ENCODE measurements around the gene JMJD4.

DNA sequence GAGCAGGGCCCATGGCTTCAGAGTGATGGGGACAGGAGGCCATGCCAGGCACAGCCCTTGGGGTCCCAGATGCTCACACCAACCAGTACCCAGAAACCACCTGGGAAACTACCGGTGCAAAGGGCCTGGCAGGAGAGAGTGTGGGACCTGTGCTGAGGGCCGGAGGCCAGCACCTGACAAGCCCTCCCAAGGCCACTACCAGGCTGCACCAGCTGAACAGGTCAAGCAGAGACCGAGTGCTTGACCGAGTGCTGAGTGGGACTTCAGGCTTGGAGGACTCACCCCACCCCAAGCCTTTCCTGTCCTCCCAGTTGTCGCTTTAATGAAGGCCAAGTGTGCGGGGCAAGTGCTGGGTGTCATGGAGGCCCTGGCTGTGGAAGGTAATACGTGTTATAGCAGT lies 36.7 kb upstream of the JMJD4 start:
- TF ChIP-seq, protein P1, sequence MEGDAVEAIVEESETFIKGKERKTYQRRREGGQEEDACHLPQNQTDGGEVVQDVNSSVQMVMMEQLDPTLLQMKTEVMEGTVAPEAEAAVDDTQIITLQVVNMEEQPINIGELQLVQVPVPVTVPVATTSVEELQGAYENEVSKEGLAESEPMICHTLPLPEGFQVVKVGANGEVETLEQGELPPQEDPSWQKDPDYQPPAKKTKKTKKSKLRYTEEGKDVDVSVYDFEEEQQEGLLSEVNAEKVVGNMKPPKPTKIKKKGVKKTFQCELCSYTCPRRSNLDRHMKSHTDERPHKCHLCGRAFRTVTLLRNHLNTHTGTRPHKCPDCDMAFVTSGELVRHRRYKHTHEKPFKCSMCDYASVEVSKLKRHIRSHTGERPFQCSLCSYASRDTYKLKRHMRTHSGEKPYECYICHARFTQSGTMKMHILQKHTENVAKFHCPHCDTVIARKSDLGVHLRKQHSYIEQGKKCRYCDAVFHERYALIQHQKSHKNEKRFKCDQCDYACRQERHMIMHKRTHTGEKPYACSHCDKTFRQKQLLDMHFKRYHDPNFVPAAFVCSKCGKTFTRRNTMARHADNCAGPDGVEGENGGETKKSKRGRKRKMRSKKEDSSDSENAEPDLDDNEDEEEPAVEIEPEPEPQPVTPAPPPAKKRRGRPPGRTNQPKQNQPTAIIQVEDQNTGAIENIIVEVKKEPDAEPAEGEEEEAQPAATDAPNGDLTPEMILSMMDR (conservative IDR thresholded peaks at IDR 0.05), result no peak
- TF ChIP-seq EZH2 (IDR thresholded peaks at IDR 0.05; ENCODE audit: low read depth), result no peak

Measured in PC-9 (cell line).